Right lobe of liver (tissue), 6 donors: ENCODE results near the gene AGPAT2. TPM values are rescaled to one million over a fixed set of nuclear protein-coding genes. Genes with fewer than 3 reads are reported as not detected.

ENCODE experiments used
- ATAC-seq, 4 donors: fragments of 200-7000 bp; cut with Tn5 transposase; one replicate each; pipeline ENCODE4 v1.9.1; 2020; ENCODE audit warnings: mild to moderate bottlenecking in 4 of 4, moderate library complexity in 4 of 4
- DNase-seq, 3 donors: peaks; one replicate each; pipeline ENCODE4 v3.0.0-alpha.2; 2020
- H3K27ac ChIP-seq, 3 donors: fragments of 200-600 bp; one replicate each; pipeline ENCODE4 v1.8.0; 2022
- H3K27me3 ChIP-seq, 2 donors: fragments of 200-600 bp; one replicate each; pipeline ENCODE4 v1.8.0; 2022
- H3K36me3 ChIP-seq, 4 donors: fragments of 200-600 bp; sonication (generic) in 1 of 4; one replicate each; pipeline versions ENCODE4 v1.5.1 to v1.8.0; 2017 to 2022; ENCODE audit warnings: control low read depth in 1 of 4
- H3K4me1 ChIP-seq, 4 donors: fragments of 200-600 bp; sonication (generic) in 1 of 4; one replicate each; pipeline versions ENCODE4 v1.5.1 to v1.8.0; 2017 to 2022; ENCODE audit warnings: control low read depth in 1 of 4
- H3K4me3 ChIP-seq, 3 donors: fragments of 200-600 bp; one replicate each; pipeline ENCODE4 v1.8.0; 2022
- H3K9me3 ChIP-seq, 4 donors: fragments of 200-600 bp; sonication (generic) in 1 of 4; one replicate each; pipeline versions ENCODE4 v1.5.1 to v1.8.0; 2017 to 2022; ENCODE audit warnings: control low read depth in 1 of 4
- POLR2A ChIP-seq: fragments of 450-650 bp; IDR thresholded peaks from one replicate; pipeline ENCODE4 v1.6.1; 2017; ENCODE audit warnings: antibody characterized with exemption, mild to moderate bottlenecking
- WGBS: methylation state at CpG from one replicate; pipeline ENCODE4 v1.1.6; 2018; ENCODE audit warnings: low coverage, low lambda C conversion rate; ENCODE audit not compliant: insufficient coverage; ENCODE audit errors: missing lambda C conversion rate; 5-methylcytosine and 5-hydroxymethylcytosine counted together
- intact Hi-C, 2 donors: fragments of 100-400 bp; cut with DNase I; formaldehyde crosslinking; loops; one replicate each; pipeline versions ENCODE4 v1.11.2 to v1.14.1; 2022
- total RNA-seq, 6 experiments: library from RNA; depleted of rRNA in 2 of 6; stranded (reverse); fragments of >200 nt in 2 of 6; fragmentation: NEBNext Ultra II Directional in 3 of 6; extraction: Animal tissue kit (Norgen Biotek cat#: 25700) in 3 of 6; gene quantifications; one replicate each; pipeline versions ENCODE4 v1.1.0 to v1.2.4, GENCODE V29; 2016 to 2023
- TF ChIP-seq, protein P1 (sequence below), 4 donors: fragments of 200-600 bp in 3 of 4; fragments of 450-650 bp in 1 of 4; IDR thresholded peaks; one replicate each; pipeline versions ENCODE4 v1.5.1 to v1.8.0; 2016 to 2022; ENCODE audit warnings: antibody characterized with exemption in 4 of 4, mild to moderate bottlenecking in 2 of 4
- donor health status: DM: no; HTN: yes; CAD: no.
- donor health status: DM: no; HTN: no; CAD: no.
- donor health status: DM: no; HTN: no; CAD: no.
- donor health status: DM: no; HTN: yes; CAD: no.
- donor health status: DM: no; HTN: yes; CAD: no.

The AGPAT2 gene
- total RNA-seq, 6 experiments from 2014 or later: 117 to 379 (median 184) TPM

DNA sequence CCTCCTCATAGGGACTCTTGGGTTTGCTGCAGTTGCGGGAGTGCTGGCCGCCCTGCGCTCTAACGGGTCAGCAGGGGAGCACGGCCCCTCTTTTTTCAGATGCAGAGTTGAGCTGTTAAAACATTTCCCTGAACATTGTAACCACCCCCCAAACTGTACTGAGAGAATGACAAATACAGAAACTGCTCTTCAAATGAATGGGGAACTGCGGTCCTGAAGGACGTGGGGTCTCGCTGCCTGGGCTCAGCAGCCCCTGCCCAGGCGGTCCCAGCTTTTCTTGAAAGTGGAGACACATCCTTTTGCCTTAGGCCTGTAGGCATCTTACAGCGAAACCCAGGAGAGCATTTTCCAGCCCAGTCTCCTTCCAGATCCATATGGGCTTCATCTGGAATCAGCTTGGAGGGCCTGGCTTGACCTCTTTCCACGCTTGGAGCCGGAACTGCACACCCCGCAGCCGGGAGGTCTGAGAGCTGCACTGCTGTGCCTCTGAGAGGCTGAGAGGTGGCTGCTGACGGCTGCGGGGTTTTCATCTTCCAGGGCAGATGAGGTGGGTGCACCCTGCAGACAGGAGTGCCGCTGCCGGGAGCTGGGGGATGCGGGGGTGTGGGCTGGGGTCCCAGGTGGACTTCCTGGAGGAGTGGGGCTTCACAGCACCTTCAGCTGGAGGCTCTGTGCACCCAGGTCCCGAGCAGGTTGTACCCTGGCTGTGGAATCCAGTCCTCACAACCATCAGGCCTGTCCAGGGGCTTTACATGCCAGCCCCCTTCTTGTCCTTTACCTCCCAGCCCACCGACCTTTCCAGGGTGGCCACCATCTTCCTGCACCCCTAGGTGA is 1.2 kb upstream of the AGPAT2 start:
- H3K9me3 ChIP-seq: no peaks in the 10 kb centered on the region
- intact Hi-C loops: no loop called here
- ATAC-seq (no peak), DNase-seq (peak in 1 of 3 donors; percentile 50)
- peak overlapping the region; percentile 32 to 74 (median 57) for H3K27ac ChIP-seq
- H3K4me3 ChIP-seq: no peak overlapping the region
- no peaks in the 10 kb centered on the region for H3K27me3 ChIP-seq
- WGBS: 53% methylated on average over 9 of the region's 21 CpGs
- TF ChIP-seq, protein P1, sequence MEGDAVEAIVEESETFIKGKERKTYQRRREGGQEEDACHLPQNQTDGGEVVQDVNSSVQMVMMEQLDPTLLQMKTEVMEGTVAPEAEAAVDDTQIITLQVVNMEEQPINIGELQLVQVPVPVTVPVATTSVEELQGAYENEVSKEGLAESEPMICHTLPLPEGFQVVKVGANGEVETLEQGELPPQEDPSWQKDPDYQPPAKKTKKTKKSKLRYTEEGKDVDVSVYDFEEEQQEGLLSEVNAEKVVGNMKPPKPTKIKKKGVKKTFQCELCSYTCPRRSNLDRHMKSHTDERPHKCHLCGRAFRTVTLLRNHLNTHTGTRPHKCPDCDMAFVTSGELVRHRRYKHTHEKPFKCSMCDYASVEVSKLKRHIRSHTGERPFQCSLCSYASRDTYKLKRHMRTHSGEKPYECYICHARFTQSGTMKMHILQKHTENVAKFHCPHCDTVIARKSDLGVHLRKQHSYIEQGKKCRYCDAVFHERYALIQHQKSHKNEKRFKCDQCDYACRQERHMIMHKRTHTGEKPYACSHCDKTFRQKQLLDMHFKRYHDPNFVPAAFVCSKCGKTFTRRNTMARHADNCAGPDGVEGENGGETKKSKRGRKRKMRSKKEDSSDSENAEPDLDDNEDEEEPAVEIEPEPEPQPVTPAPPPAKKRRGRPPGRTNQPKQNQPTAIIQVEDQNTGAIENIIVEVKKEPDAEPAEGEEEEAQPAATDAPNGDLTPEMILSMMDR (IDR thresholded peaks at IDR 0.05): no peak
- no peak for TF ChIP-seq POLR2A
- H3K36me3 ChIP-seq: no peaks in the 10 kb centered on the region
- peaks cover 0 to 79% (median 36%) of the 10 kb centered on the region in 4 donors for H3K4me1 ChIP-seq

DNA sequence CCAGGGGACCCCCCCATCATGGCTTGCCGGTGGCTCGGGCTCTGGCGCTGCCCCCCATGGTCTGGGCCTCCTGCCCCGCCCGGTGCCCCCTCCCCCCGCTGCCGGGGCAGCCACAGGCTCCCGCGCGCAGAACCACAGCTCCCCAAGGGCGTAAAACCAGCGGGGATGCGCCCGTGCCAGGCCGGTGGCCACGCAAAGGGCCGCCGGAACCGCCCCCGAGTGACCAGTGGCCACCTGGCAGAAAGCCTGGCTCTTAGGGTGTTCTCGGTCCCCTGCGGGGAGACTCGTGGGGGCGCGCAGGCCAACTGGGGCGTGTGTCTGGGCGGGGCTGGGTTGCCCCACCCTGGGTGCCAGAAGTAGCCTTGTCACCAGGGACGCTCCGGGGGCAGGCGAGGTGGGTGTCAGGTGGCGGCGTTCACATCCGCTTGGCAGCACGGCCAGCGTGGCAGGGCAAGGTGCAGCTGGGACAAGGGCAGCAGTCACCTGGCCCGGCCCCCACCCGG is 515 bp upstream of the AGPAT2 start:
- Histone ChIP-seq H3K36me3 (no peaks in the 10 kb centered on the region), H3K4me1 (peaks cover 0 to 79% (median 36%) of the 10 kb centered on the region in 4 donors), H3K27ac (peak overlapping the region; percentile 32 to 74 (median 57)), H3K9me3 (no peaks in the 10 kb centered on the region), H3K27me3 (no peaks in the 10 kb centered on the region), H3K4me3 (peak overlapping the region; percentile 32 to 97 (median 94))
- intact Hi-C loops: no loop called here
- ATAC-seq (peak; percentile 50 to 64 (median 58)), DNase-seq (peak; percentile 92 to 96 (median 96))
- 0% methylated on average over 3 of the region's 37 CpGs for WGBS
- peak; percentile 41 for TF ChIP-seq POLR2A
- TF ChIP-seq, protein P1 (IDR thresholded peaks at IDR 0.05): no peak

DNA sequence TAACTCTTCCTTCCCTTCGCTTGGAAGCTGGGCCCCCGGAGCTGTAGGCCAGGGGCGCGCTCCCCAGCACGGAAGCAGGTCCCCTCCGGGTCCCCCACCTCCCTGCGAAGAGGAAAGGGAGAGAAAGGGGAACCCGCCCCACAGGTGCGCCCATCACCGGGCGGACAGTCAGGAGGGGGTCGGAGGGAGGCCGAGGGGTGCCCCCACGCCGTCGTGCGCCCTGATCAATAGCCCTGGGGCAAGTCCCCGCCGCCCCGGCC is 793 bp downstream of the AGPAT2 start:
- ATAC-seq (no peak), DNase-seq (peak in 1 of 3 donors; percentile 70)
- Histone ChIP-seq H3K9me3 (no peaks in the 10 kb centered on the region), H3K27ac (peak overlapping the region; percentile 65 to 78 (median 74)), H3K4me1 (peaks cover 0 to 84% (median 42%) of the 10 kb centered on the region in 4 donors), H3K4me3 (peak overlapping the region; percentile 94 to 97 (median 95)), H3K36me3 (no peaks in the 10 kb centered on the region), H3K27me3 (no peaks in the 10 kb centered on the region)
- no peak for TF ChIP-seq POLR2A
- TF ChIP-seq, protein P1 (IDR thresholded peaks at IDR 0.05): no peak
- no CpG with 5 or more reads among the region's 20 CpGs for WGBS
- intact Hi-C loops: no loop called here

DNA sequence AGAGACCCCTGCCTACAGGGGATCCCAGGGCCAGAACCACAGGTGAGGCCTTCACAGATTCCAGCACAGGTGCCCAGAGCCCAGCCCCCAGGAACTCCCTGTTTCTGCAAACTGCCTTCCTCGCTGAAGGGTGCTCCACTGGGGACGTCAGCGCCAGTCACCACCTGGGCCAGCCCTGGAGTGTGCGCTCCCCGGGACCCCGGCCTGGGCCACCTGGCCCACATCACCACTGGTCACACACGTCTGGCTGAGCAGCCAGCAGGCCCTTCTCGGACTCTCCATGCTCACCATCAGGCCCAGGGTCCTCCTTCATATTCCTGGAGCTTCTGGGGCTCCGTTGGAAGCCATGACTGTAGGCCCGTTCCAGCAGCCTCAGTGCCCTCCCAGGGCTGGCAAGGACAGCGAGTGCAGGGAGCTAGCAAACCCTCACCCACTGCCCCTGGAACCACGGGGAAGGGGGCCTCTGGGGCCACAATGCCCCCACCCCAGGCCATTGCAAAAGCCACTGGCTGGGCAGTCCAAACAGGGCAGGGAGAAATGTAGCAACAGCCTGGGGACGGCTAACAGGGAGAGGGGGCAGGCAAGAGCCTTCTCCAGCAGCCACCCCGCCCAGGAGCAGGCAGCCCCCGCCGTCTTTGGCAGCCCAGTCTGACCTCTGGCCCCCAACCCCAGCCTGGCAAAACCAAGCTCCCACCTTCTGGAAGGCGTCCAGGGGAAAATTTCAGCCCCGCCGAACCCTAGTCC is 1.3 kb downstream of the AGPAT2 start:
- H3K27me3 ChIP-seq: no peaks in the 10 kb centered on the region
- peaks cover 0 to 84% (median 42%) of the 10 kb centered on the region in 4 donors for H3K4me1 ChIP-seq
- intact Hi-C loops: no loop called here
- peak overlapping the region; percentile 94 to 97 (median 95) for H3K4me3 ChIP-seq
- no peaks in the 10 kb centered on the region for H3K9me3 ChIP-seq
- H3K36me3 ChIP-seq: no peaks in the 10 kb centered on the region
- peak overlapping the region; percentile 65 to 78 (median 74) for H3K27ac ChIP-seq
- no peak for TF ChIP-seq POLR2A
- TF ChIP-seq, protein P1 (IDR thresholded peaks at IDR 0.05): no peak
- 20% methylated on average over 4 of the region's 19 CpGs for WGBS
- ATAC-seq (no peak), DNase-seq (peak in 2 of 3 donors; percentile 50 to 71)
